Loucy (cell line): ENCODE results near the gene CXCL14.

Experiments used
- H2AFZ ChIP-seq: fragments of 200-600 bp; sonication (generic); 2 replicates; pipeline ENCODE4 v1.6.0; 2016; ENCODE audit warnings: antibody characterized with exemption, mild to moderate bottlenecking, low read length, moderate library complexity
- H3F3A ChIP-seq: fragments of 200-600 bp; 2 replicates; pipeline ENCODE4 v1.6.0; 2016; ENCODE audit warnings: antibody characterized with exemption, low read depth, mild to moderate bottlenecking
- H3K27me3 ChIP-seq: fragments of 200-600 bp; sonication (generic); 2 replicates; pipeline ENCODE4 v1.6.1; 2014; ENCODE audit warnings: low read length, mild to moderate bottlenecking; ENCODE audit not compliant: insufficient read depth, poor library complexity, severe bottlenecking
- H3K36me3 ChIP-seq: fragments of 200-600 bp; sonication (generic); 2 replicates; pipeline ENCODE4 v1.6.1; 2016; ENCODE audit warnings: low read length; ENCODE audit not compliant: insufficient read depth
- H3K4me1 ChIP-seq: fragments of 200-600 bp; sonication (generic); 2 replicates; pipeline ENCODE4 v1.5.1; 2014; ENCODE audit warnings: low read length, mild to moderate bottlenecking; ENCODE audit not compliant: insufficient read depth, poor library complexity, severe bottlenecking
- H3K4me2 ChIP-seq: fragments of 200-600 bp; sonication (generic); 2 replicates; pipeline ENCODE4 v1.6.0; 2014; ENCODE audit warnings: antibody characterized with exemption, low read length, low read depth, mild to moderate bottlenecking; ENCODE audit not compliant: poor library complexity, severe bottlenecking
- H3K4me3 ChIP-seq: fragments of 200-600 bp; sonication (generic); 2 replicates; pipeline ENCODE4 v1.5.1; 2014; ENCODE audit warnings: low read length, mild to moderate bottlenecking, mixed read lengths; ENCODE audit not compliant: poor library complexity, severe bottlenecking
- H3K79me2 ChIP-seq: fragments of 200-600 bp; sonication (generic); 2 replicates; pipeline ENCODE4 v1.6.1; 2014; ENCODE audit warnings: low read length; ENCODE audit not compliant: insufficient read depth
- H3K9ac ChIP-seq: fragments of 200-600 bp; sonication (generic); 2 replicates; pipeline ENCODE4 v1.6.0; 2014; ENCODE audit warnings: mild to moderate bottlenecking, low read depth, low read length, moderate library complexity; ENCODE audit not compliant: poor library complexity, severe bottlenecking
- H3K9me2 ChIP-seq: fragments of 200-600 bp; sonication (generic); replicated peaks from 2 replicates; pipeline ENCODE4 v1.6.1; 2016; ENCODE audit warnings: low read depth, low read length, mixed read lengths
- H3K9me3 ChIP-seq: fragments of 200-600 bp; sonication (generic); 2 replicates; pipeline ENCODE4 v1.6.1; 2014; ENCODE audit warnings: mild to moderate bottlenecking, antibody characterized with exemption, low read length, low read depth; ENCODE audit not compliant: insufficient read depth
- H4K20me1 ChIP-seq: fragments of 200-600 bp; sonication (generic); 2 replicates; pipeline ENCODE4 v1.6.0; 2014; ENCODE audit warnings: antibody characterized with exemption, low read length, mild to moderate bottlenecking; ENCODE audit not compliant: insufficient read depth, poor library complexity, severe bottlenecking
- EZH2phosphoT487 ChIP-seq: fragments of 200-600 bp; IDR thresholded peaks from 2 replicates; pipeline ENCODE4 v1.6.1; 2018; ENCODE audit warnings: antibody characterized with exemption, mild to moderate bottlenecking, moderate library complexity, borderline replicate concordance
- TF ChIP-seq, protein P1 (sequence below): fragments of 200-600 bp; sonication (generic); conservative IDR thresholded peaks from 2 replicates; pipeline ENCODE4 v1.5.1; 2014; ENCODE audit warnings: mild to moderate bottlenecking, antibody characterized with exemption, low read length

Gene CXCL14

DNA sequence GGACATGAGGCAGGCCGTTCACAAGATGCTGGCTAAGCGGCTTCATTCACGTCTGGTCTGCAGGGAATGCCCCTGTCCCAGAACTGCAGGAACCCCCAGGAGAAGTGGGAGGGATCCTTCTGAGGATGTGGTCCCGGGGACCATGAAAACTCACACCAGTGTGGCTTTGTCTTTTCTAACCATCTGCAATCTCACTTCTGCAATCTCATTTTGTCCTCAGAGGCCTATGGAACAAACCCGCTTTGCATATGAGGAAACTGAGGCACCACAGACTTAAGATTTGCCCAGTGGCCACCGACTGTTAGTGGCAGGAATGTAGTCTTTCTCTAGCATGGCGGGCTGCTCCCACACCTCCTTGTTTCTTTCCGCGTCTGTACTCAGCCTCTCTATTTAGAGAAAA lies 6.9 kb downstream of the CXCL14 start:
- Histone ChIP-seq H3K9ac (no peak overlapping the region), H3K36me3 (no peaks in the 10 kb centered on the region), H2AFZ (0 out of 2 replicates have a peak overlapping the region, but pooled peaks have one; percentile 10), H4K20me1 (no peaks in the 10 kb centered on the region), H3K4me2 (no peak overlapping the region), H3K4me3 (no peak overlapping the region), H3K27me3 (no peaks in the 10 kb centered on the region), H3F3A (no peaks in the 10 kb centered on the region), H3K4me1 (peaks cover 6% of the 10 kb centered on the region), H3K79me2 (no peaks in the 10 kb centered on the region), H3K9me2 (no peaks in the 10 kb centered on the region), H3K9me3 (no peaks in the 10 kb centered on the region)
- no peak for TF ChIP-seq EZH2phosphoT487
- TF ChIP-seq, protein P1, sequence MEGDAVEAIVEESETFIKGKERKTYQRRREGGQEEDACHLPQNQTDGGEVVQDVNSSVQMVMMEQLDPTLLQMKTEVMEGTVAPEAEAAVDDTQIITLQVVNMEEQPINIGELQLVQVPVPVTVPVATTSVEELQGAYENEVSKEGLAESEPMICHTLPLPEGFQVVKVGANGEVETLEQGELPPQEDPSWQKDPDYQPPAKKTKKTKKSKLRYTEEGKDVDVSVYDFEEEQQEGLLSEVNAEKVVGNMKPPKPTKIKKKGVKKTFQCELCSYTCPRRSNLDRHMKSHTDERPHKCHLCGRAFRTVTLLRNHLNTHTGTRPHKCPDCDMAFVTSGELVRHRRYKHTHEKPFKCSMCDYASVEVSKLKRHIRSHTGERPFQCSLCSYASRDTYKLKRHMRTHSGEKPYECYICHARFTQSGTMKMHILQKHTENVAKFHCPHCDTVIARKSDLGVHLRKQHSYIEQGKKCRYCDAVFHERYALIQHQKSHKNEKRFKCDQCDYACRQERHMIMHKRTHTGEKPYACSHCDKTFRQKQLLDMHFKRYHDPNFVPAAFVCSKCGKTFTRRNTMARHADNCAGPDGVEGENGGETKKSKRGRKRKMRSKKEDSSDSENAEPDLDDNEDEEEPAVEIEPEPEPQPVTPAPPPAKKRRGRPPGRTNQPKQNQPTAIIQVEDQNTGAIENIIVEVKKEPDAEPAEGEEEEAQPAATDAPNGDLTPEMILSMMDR = no peak

- no peaks in the 10 kb centered on the region for H3K27me3 ChIP-seq
- peaks cover 6% of the 10 kb centered on the region for H3K4me1 ChIP-seq
- H3F3A ChIP-seq = no peaks in the 10 kb centered on the region
- H3K9ac ChIP-seq = no peak overlapping the region
- H3K9me3 ChIP-seq = no peaks in the 10 kb centered on the region
- no peaks in the 10 kb centered on the region for H4K20me1 ChIP-seq
- H3K36me3 ChIP-seq = no peaks in the 10 kb centered on the region
- H3K9me2 ChIP-seq = no peaks in the 10 kb centered on the region
- no peak overlapping the region for H3K4me3 ChIP-seq
- no peaks in the 10 kb centered on the region for H3K79me2 ChIP-seq
- H2AFZ ChIP-seq = no peak overlapping the region
- H3K4me2 ChIP-seq = no peak overlapping the region
- TF ChIP-seq EZH2phosphoT487 = no peak
- TF ChIP-seq, protein P1 = no peak
These were observed 7.7 kb downstream of the CXCL14 start for GRCh38 chr5:135571066-135571609.

- Histone ChIP-seq H3K9me2 (no peaks in the 10 kb centered on the region), H3K36me3 (no peaks in the 10 kb centered on the region), H3K9me3 (no peaks in the 10 kb centered on the region), H4K20me1 (no peaks in the 10 kb centered on the region), H3K9ac (no peak overlapping the region), H2AFZ (no peak overlapping the region), H3K4me2 (no peak overlapping the region), H3K4me1 (peaks cover 6% of the 10 kb centered on the region), H3F3A (no peaks in the 10 kb centered on the region), H3K27me3 (no peaks in the 10 kb centered on the region), H3K79me2 (no peaks in the 10 kb centered on the region), H3K4me3 (no peak overlapping the region)
- no peak for TF ChIP-seq EZH2phosphoT487
- TF ChIP-seq, protein P1 = no peak; the same call in none of the 2 replicates
These were observed 8.4 kb downstream of the CXCL14 start for GRCh38 chr5:135570453-135570764.
